ENCODE results near the gene GRAP2.

Gene GRAP2

GRCh38 chr22:40009292-40009774 lies 108.4 kb downstream of the GRAP2 start:
- no peak for DNase-seq

- no peak for DNase-seq
Measured at GRCh38 chr22:40009951-40010671, 109.2 kb downstream of the GRAP2 start.

- DNase-seq, result no peak
Measured at GRCh38 chr22:40010746-40011145, 109.9 kb downstream of the GRAP2 start.

- no peak for DNase-seq
Measured at GRCh38 chr22:40014667-40015248, 113.9 kb downstream of the GRAP2 start.

GRCh38 chr22:40015358-40015976 lies 114.6 kb downstream of the GRAP2 start:
- DNase-seq, result no peak

- DNase-seq, result no peak
Measured at GRCh38 chr22:40018051-40018450, 117.2 kb downstream of the GRAP2 start.

- DNase-seq, result no peak
Measured at GRCh38 chr22:40019100-40019499, 118.2 kb downstream of the GRAP2 start.

GRCh38 chr22:40020956-40021355 lies 120.1 kb downstream of the GRAP2 start:
- no peak for DNase-seq

- DNase-seq, result no peak
Measured at GRCh38 chr22:40021401-40022000, 120.6 kb downstream of the GRAP2 start.

GRCh38 chr22:40022536-40023240 lies 121.8 kb downstream of the GRAP2 start:
- no peak for DNase-seq

Data from hypothalamus (tissue), 51 donors.